Thyroid gland (tissue), 4 donors: ENCODE results near the gene WHRN. TPM values are rescaled to one million over a fixed set of nuclear protein-coding genes. Genes with fewer than 3 reads are reported as not detected.

Experiments
- DNase-seq, 2 donors: peaks; one replicate each; pipeline ENCODE4 v3.0.0-alpha.2; 2019
- H3K27ac ChIP-seq, 3 donors: fragments of 200-600 bp; sonication (generic); 1 replicate in 2 of 3; 2 replicates in 1 of 3; pipeline ENCODE4 v1.5.1; 2016 to 2019; ENCODE audit warnings: mild to moderate bottlenecking in 1 of 3, moderate library complexity in 1 of 3
- H3K27me3 ChIP-seq: fragments of 200-600 bp; sonication (generic); one replicate; pipeline ENCODE4 v1.5.1; 2019
- H3K36me3 ChIP-seq, 2 donors: fragments of 200-600 bp; sonication (generic); one replicate each; pipeline ENCODE4 v1.5.1; 2016 to 2019
- H3K4me1 ChIP-seq, 2 donors: fragments of 200-600 bp; sonication (generic); one replicate each; pipeline ENCODE4 v1.5.1; 2017 to 2019
- H3K4me3 ChIP-seq, 3 donors: fragments of 200-600 bp; sonication (generic); replicated peaks in 1 of 3; 1 replicate in 2 of 3; 2 replicates in 1 of 3; pipeline ENCODE4 v1.5.1; 2016; ENCODE audit warnings: mild to moderate bottlenecking in 1 of 3
- H3K9me3 ChIP-seq: fragments of 200-600 bp; sonication (generic); one replicate; pipeline ENCODE4 v1.5.1; 2017
- POLR2A ChIP-seq, 2 donors: fragments of 450-650 bp; IDR thresholded peaks; one replicate each; pipeline ENCODE4 v1.6.1; 2017; ENCODE audit warnings: antibody characterized with exemption in 2 of 2, mild to moderate bottlenecking in 2 of 2, moderate library complexity in 1 of 2
- WGBS, 2 donors: methylation state at CpG; one replicate each; pipeline ENCODE4 v1.1.5; 2017; 5-methylcytosine and 5-hydroxymethylcytosine counted together
- intact Hi-C: fragments of 100-400 bp; cut with DNase I; formaldehyde crosslinking; loops from one replicate; pipeline ENCODE4 v1.15.1; 2023
- total RNA-seq, 4 donors: library from RNA; depleted of rRNA; stranded (reverse); fragments of >200 nt; gene quantifications; one replicate each; pipeline ENCODE4 v1.2.3, GENCODE V29; 2016
- TF ChIP-seq, protein P1 (sequence below), 6 experiments: fragments of 200-600 bp in 3 of 6; fragments of 450-650 bp in 3 of 6; sonication (generic) in 3 of 6; IDR thresholded peaks; one replicate each; pipeline ENCODE4 v1.5.1; 2016 to 2019; ENCODE audit warnings: antibody characterized with exemption in 6 of 6, mild to moderate bottlenecking in 2 of 6, inconsistent platforms in 1 of 6, moderate library complexity in 1 of 6

The WHRN gene
- total RNA-seq, 4 donors from 2014 or later: 7.4 to 13.0 (median 10.9) TPM

DNA sequence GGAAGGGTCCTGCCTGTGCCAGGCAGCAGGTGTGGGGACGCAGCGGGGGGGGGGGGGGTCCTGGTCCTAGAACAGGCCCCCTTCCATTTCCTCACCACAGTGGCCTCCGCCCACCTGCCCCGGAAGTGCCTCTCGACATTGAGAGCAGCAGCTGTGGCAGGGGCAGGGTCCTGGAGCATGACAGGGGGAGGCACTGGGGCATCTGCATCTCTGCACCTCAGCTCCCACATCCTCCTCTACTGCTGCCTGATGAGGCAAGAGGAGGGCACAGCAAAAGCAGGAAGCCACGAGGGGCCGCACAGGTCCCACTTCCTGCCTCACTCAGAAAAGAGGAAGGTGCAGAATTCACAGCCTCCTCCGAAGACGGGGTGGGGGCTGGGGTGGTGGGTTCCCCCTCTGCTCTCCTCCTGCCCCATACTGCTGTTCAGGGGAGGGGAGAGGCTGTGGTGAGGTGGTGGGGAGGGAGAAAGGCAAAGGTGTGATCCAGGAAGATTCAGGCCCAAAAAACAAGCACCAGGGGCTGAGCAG lies 132.3 kb downstream of the WHRN start:
- no peaks in the 10 kb centered on the region for H3K27me3 ChIP-seq
- 63 to 65% methylated on average over 4 to 9 of the region's 9 CpGs for WGBS, 2 donors
- DNase-seq: peak in 1 of 2 donors; percentile 36
- intact Hi-C loops: no loop called here
- peaks cover 7 to 14% of the 10 kb centered on the region in 2 donors for H3K4me1 ChIP-seq
- no peak overlapping the region for H3K27ac ChIP-seq
- H3K36me3 ChIP-seq: peaks cover 10 to 13% of the 10 kb centered on the region in 2 donors
- no peak overlapping the region for H3K4me3 ChIP-seq
- no peak for TF ChIP-seq POLR2A (IDR thresholded peaks at IDR 0.05)
- TF ChIP-seq, protein P1, sequence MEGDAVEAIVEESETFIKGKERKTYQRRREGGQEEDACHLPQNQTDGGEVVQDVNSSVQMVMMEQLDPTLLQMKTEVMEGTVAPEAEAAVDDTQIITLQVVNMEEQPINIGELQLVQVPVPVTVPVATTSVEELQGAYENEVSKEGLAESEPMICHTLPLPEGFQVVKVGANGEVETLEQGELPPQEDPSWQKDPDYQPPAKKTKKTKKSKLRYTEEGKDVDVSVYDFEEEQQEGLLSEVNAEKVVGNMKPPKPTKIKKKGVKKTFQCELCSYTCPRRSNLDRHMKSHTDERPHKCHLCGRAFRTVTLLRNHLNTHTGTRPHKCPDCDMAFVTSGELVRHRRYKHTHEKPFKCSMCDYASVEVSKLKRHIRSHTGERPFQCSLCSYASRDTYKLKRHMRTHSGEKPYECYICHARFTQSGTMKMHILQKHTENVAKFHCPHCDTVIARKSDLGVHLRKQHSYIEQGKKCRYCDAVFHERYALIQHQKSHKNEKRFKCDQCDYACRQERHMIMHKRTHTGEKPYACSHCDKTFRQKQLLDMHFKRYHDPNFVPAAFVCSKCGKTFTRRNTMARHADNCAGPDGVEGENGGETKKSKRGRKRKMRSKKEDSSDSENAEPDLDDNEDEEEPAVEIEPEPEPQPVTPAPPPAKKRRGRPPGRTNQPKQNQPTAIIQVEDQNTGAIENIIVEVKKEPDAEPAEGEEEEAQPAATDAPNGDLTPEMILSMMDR (IDR thresholded peaks at IDR 0.05): no peak
- H3K9me3 ChIP-seq: no peaks in the 10 kb centered on the region

DNA sequence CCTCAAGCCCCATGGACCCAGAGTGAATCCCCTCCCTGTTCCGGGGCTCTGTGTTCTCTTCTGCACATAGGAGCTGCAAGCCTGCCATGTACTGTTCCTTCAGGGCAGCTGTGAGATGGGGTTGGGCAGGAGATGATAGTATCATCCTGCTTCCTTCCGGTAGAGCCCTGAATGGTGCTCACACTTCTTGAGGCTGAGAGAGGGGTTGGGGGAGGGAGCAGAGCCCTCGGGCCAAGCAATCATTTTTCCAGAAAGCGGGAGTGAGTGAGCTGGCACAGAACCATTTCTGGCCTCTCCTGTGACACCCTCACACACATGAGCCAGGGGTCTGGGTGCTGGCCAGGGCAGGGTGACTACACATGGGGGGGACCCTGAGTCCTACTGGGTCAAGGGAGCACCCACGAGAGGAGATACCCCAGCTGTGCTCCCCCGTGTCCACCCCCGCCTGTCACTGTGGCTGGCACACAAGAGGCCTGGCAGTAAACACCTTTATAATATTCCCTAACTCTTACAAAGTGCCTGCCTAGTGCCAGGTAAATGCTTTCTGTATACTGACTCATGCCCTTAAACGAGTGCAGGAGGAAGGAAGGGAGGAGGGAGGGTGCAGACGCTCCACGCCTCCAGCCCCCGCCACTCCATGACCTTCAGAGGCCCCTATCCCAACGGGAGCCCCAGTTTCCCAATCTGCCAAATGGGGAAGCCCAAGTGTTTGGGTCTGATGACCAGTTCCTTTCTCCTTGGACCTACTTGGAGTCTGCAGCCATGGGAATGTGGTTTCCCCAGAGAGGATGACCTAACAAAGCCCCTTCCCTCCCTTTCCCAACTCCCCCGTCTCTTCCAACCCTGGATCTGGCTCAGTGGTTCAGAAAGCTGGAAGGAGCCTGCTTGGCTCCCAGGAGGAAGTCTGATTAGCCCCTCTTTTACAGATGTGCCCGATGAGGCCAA lies 133.0 kb downstream of the WHRN start:
- peaks cover 10 to 21% of the 10 kb centered on the region in 2 donors for H3K36me3 ChIP-seq
- 50 to 60% methylated on average over 12 to 13 of the region's 14 CpGs for WGBS, 2 donors
- TF ChIP-seq, protein P1 (IDR thresholded peaks at IDR 0.05): no peak
- no peak for TF ChIP-seq POLR2A (IDR thresholded peaks at IDR 0.05)
- no peaks in the 10 kb centered on the region for H3K27me3 ChIP-seq
- H3K4me1 ChIP-seq: peaks cover 7 to 14% of the 10 kb centered on the region in 2 donors
- intact Hi-C loops: no loop called here
- no peak overlapping the region for H3K4me3 ChIP-seq
- no peak overlapping the region for H3K27ac ChIP-seq
- no peak for DNase-seq
- H3K9me3 ChIP-seq: no peaks in the 10 kb centered on the region

DNA sequence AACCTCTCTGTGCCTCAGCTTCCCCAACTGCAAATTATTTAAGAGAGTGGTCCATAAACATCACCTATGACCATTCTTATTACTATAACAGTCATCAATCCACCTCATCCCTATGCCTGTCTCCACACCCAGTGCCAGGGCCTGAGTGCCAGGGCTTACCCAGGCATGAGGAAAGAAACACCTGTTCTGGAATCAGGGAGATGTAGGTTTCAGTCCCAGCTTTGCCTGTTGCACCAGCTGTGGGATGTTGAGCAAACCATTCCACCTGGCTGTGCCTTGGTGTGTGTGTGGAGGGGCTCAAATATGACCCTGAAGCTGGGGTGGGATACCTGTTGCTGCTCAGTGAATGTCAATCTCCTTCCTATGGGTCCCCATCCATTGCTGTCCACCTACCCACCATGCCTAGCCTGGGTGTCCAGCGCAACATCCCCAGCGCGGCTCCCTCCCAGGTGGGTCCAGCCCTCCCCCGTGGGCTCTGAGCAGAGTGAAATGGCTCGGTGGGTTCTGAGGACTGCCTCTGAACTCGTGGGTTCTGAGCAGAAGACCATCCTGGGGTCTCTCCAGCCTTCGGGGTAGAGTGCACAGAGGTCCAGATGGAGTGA lies 133.8 kb downstream of the WHRN start:
- 61 to 70% methylated on average over 7 of the region's 7 CpGs for WGBS, 2 donors
- H3K4me3 ChIP-seq: no peak overlapping the region
- peaks cover 2 to 14% of the 10 kb centered on the region in 2 donors for H3K36me3 ChIP-seq
- no peaks in the 10 kb centered on the region for H3K27me3 ChIP-seq
- DNase-seq: no peak
- intact Hi-C loops: no loop called here
- no peak overlapping the region for H3K27ac ChIP-seq
- TF ChIP-seq, protein P1 (IDR thresholded peaks at IDR 0.05): no peak
- TF ChIP-seq POLR2A (IDR thresholded peaks at IDR 0.05): no peak
- peaks cover 7 to 14% of the 10 kb centered on the region in 2 donors for H3K4me1 ChIP-seq
- H3K9me3 ChIP-seq: no peaks in the 10 kb centered on the region

DNA sequence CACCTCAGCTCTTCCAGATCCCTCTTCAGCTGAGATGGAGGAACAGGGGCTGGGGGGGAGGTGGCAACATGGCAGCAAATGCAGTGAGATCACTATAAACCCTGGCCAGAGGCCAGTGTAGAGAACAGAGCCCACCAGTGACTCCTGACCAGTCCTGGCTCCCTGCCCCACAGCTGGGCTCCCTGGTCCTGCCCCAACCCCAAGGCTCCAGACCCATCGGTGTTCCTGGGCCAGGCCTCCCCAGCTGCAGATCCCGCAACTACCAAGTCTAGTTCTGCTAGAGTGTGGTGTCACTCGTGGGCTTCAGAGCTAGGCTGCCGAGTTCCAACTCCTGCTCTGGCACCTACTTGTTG lies 134.3 kb downstream of the WHRN start:
- Histone ChIP-seq H3K4me1 (peaks cover 7 to 14% of the 10 kb centered on the region in 2 donors), H3K4me3 (no peak overlapping the region), H3K36me3 (peaks cover 0 to 12% of the 10 kb centered on the region in 2 donors), H3K27me3 (no peaks in the 10 kb centered on the region), H3K9me3 (no peaks in the 10 kb centered on the region), H3K27ac (no peak overlapping the region)
- DNase-seq: no peak
- TF ChIP-seq, protein P1 (IDR thresholded peaks at IDR 0.05): no peak
- no peak for TF ChIP-seq POLR2A (IDR thresholded peaks at IDR 0.05)
- intact Hi-C loops: no loop called here
- WGBS, 2 donors: 89 to 95% methylated on average over 3 to 4 of the region's 4 CpGs
